ENCODE data around the gene PLXNA2. TPM values are rescaled to one million over a fixed set of nuclear protein-coding genes. Genes with fewer than 3 reads are reported as not detected.

The PLXNA2 gene
- total RNA-seq, 1 experiment from 2014 or later, result 6.0 TPM

- no peak for DNase-seq (ENCODE audit: low read depth)
Observed at GRCh38 chr1:208047975-208048374, 196.2 kb downstream of the PLXNA2 start.

DNA sequence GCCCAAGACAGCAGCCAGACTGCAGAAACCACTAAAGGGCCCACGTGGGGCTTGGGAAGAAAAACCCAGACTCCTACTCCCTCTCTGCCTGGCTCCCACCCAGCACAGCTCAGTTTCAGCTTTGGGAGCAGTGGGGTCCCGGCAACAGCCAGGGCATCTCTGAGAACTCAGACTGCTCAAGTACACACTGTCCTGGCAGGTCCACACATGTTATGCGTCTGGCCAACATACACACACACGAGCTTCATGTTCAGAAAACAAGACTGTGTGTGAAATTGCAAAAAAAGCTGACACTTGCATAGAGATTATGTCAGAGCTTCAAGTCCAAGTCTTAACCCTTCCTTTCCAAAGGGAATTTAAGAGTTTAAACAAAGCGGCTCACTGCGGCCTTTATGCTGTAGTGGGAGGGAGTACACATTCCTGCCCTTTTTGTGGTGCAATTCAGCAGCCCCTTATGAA is 196.7 kb downstream of the PLXNA2 start:
- no peak for DNase-seq (ENCODE audit: low read depth)

DNA sequence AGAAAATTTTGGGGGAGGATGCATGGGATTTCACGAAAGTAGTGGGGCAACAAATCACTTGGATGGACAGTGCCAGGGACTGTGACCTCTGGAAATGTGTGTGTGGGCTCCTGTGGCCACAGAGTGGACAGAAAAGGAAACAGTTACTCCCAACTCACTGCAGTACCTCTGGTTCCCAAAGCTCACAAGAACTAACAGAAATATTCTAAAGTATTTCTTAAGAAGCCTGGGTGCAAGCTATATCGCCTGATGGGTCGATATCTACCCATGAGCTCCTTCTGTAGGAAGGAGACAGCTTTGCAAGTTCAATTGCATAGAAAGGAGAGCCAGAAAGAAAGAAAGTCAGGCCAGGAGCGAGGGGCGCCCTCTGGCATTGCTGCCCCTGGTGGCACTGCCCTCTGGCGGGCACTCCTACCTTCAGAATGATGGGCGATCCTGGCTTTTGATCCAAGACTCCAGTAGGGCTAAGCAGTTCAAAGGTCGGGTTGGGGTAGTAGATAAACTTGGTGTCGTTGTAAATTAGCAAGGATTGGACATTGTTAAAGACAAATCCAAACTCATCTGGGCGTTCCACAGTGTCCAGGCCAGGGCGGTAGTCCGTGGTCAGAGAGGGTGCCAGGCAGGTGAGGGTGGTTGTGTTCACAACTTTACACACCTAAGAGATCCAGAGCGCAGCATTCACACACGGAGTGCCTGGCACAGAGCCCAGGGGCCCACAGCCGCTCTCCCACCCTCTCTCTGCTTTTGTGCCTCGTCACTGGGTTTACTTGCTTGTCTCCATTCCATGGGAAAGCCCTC is 198.5 kb downstream of the PLXNA2 start:
- DNase-seq (ENCODE audit: low read depth), result no peak

GRCh38 chr1:208044589-208045462 is 199.4 kb downstream of the PLXNA2 start:
- no peak for DNase-seq (ENCODE audit: low read depth)

GRCh38 chr1:208043691-208044181 is 200.4 kb downstream of the PLXNA2 start:
- no peak for DNase-seq (ENCODE audit: low read depth)

DNA sequence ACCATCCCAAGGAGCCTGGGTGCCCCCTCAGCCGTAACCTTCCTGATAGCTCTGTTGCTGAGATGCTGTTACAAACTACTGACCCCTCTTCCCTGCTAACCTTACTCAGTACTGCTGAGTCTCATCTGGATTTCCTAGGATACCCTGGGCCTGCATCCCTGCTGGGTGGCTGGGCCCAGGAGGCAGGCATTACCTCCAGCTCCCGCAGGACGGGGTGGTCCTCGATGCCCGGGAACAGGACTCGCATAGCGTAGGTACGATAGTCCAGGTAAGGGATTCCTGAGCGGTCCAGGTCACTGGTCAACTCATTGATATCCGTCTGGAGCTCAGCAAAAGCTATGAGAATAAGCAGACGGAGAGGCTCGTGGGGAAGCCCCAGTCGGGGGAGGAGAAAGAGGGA is 201.3 kb downstream of the PLXNA2 start:
- DNase-seq (ENCODE audit: low read depth), result no peak

DNA sequence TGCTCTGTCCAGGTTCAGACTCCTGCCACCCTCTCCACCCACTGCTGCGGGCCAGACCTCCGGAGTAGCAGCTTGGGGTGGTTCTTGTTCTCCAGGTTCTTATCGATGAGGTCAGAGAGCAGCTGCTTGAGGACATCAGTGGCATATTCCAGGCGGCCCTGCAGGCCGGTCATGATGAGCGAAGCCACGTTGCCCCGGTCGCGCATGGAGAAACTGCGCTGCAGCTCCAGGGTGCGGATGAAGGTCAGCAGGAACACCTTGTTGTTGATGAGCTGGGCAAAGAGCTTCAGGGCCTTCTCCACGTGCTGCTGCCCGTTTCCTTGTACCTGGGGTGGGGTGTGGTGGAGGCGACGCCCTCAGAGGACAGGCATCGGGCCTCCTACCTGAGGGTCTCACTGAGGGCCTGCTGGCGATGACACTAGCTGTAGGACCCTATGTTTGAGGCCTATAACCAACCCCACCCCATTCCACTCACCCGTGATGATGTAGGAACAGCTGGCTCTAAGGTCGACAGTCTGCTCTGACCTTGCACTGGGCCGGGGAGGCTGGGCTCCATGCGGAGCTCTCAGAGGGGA is 202.1 kb downstream of the PLXNA2 start:
- DNase-seq (ENCODE audit: low read depth), result no peak

GRCh38 chr1:208041505-208041904 is 202.7 kb downstream of the PLXNA2 start:
- no peak for DNase-seq (ENCODE audit: low read depth)

GRCh38 chr1:208040821-208041297 is 203.3 kb downstream of the PLXNA2 start:
- no peak for DNase-seq (ENCODE audit: low read depth)

GRCh38 chr1:208039536-208040332 is 204.4 kb downstream of the PLXNA2 start:
- no peak for DNase-seq (ENCODE audit: low read depth)

DNA sequence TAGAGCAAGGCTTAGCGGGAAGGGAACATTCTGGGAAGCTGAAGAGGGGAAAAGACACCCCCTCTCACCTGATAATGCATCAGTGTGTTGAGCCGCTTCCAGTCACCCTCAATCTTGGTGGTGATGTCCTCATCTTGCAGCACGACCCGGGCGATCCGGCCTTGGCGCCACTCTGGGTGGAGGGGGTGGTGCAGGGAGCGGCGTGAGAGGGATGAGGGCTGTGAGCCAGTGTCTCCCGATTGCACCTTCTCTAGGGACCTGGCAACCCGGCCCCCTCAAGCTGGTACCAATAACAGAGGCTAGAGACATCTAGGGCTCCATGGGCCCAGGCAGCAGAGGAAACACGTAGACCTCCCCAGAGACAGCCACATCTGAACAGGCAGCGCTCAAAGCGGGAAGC is 205.9 kb downstream of the PLXNA2 start:
- no peak for DNase-seq (ENCODE audit: low read depth)

DNA sequence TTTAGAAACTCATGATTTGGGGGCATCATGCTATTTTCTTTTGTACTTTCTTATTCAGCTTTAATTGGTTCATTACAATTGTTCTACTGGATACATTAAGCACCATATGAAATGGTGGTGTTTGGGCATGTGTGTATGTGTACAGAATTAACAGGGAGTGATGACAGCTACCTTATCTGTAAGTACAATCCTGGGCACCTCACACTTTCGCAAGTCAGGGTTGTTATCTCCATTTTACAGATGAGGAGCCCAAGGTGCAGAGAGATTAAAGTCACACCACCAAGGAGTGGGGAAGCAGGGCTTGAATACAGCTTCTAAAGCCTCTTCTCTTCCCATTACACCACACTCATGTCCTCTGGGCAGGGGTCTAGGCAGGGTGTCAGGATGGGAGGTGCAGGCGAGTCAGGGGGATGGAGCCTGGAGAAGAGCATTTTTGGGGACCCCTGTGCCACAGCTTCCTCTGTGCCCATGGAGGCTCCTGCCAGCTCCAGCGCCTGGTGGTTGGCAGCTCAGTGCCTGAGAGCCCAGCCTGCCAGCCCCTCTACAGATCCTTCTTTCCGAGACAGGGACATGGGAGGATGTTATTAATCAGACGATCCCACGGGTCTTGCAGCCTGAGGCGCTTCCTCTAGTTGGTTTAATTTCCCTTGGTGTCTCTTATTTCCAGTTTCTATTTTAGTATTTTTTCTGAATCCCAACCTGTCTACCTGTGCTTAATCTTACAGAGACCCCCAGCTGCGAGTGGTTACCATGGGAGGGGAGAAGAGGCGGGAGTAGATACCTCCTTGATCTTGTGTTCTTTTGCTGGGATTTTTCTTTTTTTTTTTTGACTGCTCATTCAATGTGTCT is 207.0 kb downstream of the PLXNA2 start:
- DNase-seq (ENCODE audit: low read depth), result no peak

- DNase-seq (ENCODE audit: low read depth), result no peak
Observed at GRCh38 chr1:208036106-208036808, 207.9 kb downstream of the PLXNA2 start.

DNA sequence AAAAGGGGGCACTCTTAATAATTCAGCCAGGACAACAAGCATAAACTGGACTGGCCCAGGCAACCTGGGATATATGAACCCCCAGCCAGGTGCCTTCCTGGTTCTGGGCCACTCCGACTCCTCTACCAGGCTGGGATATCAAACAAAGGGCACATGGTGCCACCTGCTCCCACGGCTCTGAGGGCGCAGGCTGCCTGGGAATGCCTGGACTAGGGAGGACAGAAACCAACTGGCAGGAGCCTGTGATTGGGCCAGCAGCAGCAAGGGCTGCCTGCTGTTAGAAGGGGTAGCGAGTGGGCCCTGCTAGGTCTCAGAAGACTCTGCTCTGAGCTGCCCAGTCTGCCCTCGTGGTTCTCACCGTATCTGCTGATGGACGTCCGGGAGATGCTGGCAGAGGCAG is 210.0 kb downstream of the PLXNA2 start:
- no peak for DNase-seq (ENCODE audit: low read depth)

DNA sequence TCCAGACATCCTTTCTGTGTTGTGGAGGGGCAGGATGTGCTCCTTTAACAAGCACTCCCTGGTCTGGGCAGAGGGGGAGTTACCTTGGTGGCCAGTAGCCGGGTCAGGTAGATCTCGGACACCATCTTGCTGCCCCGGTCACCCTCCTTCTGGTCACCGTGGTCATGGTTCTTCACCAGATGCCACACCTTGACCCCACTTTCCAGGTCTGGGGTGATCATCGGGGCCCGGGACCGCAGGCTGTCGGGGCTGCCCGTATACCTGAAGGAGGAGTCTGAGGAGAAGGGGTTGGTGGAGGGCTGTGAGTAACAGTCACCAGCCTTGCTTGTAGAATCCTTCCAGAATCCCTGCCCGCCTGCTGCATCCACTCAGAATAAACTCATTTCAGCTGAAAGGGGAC is 210.9 kb downstream of the PLXNA2 start:
- DNase-seq (ENCODE audit: low read depth), result no peak

DNA sequence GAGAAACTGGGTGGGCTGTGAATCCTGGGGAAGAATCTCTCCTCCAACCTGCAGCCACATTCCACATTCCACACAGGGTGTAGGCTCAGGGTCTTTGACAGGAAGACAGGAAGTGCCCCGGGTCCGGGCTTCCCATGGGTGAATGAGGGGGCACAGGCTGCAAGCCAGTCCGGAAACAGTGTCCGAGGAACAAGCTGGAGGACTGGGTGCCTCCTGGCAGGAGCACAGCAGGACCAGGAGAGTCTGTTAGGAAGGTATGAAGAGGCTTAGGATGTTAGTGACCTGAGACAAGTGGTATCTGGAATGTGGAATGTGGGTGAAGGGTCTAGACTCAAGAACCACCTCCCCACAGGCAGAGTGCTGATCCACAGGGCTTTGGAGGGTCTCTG is 212.3 kb downstream of the PLXNA2 start:
- no peak for DNase-seq (ENCODE audit: low read depth)

GRCh38 chr1:208031316-208031931 is 212.8 kb downstream of the PLXNA2 start:
- DNase-seq (ENCODE audit: low read depth), result no peak

DNA sequence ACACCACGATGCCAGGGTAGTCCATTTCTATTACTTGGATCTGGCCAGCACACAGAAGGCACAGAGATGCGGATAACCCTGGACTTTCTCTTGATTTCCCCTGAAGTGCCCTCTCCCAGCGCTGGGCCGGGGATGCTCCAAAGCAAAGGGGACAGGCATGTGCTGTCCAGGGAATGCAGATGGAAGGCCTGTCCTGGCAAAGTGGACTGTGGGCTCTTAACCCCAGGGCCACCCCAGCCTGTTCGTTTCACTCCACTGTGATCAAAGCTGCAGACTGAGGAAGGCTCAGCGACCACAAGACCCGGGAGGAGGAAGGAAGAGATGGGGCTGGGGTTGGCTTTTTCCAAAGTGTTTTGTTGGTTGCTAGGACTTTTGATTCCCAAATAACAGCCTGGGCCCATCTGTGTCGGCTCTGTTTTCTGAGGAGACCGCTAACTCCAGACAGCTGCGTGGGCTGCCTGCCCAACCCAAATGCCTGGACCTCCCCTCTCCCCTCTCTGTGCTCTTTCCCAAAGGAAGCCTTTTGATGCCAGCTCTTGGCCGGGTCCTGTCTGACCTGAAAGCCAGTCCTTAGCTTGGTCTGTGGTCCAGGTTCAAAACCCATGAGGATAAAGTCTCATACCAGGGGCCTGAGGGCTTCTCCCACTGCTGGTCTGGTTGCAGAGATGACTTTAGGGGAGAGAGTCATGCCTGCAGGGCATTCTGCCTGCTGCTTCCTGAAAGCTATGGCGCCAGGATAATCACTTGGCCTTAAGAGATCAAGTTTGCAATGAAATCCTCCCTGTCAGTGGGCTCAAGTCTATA is 213.7 kb downstream of the PLXNA2 start:
- DNase-seq (ENCODE audit: low read depth), result no peak
